COLO668 (cell line): Measurements from ENCODE around the gene CNFN.

Source experiments
- DNase-seq: peaks from one replicate; lab custom pipeline; 2025; ENCODE audit not compliant: unreplicated experiment; lab: John Stamatoyannopoulos, UW

Gene CNFN

GRCh38 chr19:42376177-42376555, 13.9 kb downstream of the CNFN start:
- DNase-seq, result no peak

GRCh38 chr19:42375415-42376176, 14.5 kb downstream of the CNFN start:
- no peak for DNase-seq

GRCh38 chr19:42374826-42375376, 15.2 kb downstream of the CNFN start:
- no peak for DNase-seq

GRCh38 chr19:42370626-42371175, 19.4 kb downstream of the CNFN start:
- no peak for DNase-seq

GRCh38 chr19:42370068-42370520, 20.0 kb downstream of the CNFN start:
- peak; percentile 54 for DNase-seq

GRCh38 chr19:42369433-42370067, 20.5 kb downstream of the CNFN start:
- no peak for DNase-seq

GRCh38 chr19:42368765-42369164, 21.3 kb downstream of the CNFN start:
- no peak for DNase-seq

- no peak for DNase-seq
Measured at GRCh38 chr19:42368360-42368759, 21.7 kb downstream of the CNFN start.

GRCh38 chr19:42367929-42368328, 22.2 kb downstream of the CNFN start:
- no peak for DNase-seq

- no peak for DNase-seq
Measured at GRCh38 chr19:42366673-42367072, 23.4 kb downstream of the CNFN start.

- peak; percentile 10 for DNase-seq
Measured at GRCh38 chr19:42363614-42364346, 26.3 kb downstream of the CNFN start.

GRCh38 chr19:42362891-42363440, 27.1 kb downstream of the CNFN start:
- no peak for DNase-seq

- no peak for DNase-seq
Measured at GRCh38 chr19:42362342-42362741, 27.8 kb downstream of the CNFN start.

GRCh38 chr19:42361545-42361910, 28.6 kb downstream of the CNFN start:
- no peak for DNase-seq

- no peak for DNase-seq
Measured at GRCh38 chr19:42360787-42361544, 29.1 kb downstream of the CNFN start.

- no peak for DNase-seq
Measured at GRCh38 chr19:42357290-42357689, 32.8 kb downstream of the CNFN start.

- no peak for DNase-seq
Measured at GRCh38 chr19:42356686-42357085, 33.4 kb downstream of the CNFN start.

GRCh38 chr19:42355896-42356295, 34.2 kb downstream of the CNFN start:
- DNase-seq, result no peak

- DNase-seq, result no peak
Measured at GRCh38 chr19:42353341-42354015, 36.6 kb downstream of the CNFN start.
